GM19099 (cell line): ENCODE results near the gene CDIPT.

Source experiments
- POLR2A ChIP-seq: IDR thresholded peaks from 3 replicates; pipeline ENCODE4 v1.6.1; 2011; ENCODE audit warnings: low read depth; ENCODE audit not compliant: insufficient read length; ENCODE audit errors: extremely low read depth

Gene CDIPT

DNA sequence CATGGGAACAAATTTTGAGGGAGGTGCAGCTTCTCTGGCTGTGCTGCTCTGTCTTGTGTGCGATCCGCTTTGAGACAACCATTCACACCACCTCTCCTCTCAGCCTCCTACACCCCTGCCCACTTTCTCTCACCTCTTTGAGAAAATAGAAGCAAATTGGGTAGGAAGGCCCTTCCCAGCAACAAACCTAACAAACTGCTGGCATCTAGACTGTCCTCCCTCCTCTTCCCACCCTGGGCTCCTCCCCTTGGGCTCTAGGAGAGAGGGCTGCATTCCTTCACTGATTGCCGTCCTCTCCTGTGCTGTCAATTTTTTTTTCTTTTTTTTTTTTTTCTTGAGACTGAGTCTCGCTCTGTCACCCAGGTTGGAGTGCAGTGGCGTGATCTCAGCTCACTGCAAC lies 13.5 kb downstream of the CDIPT start:
- no peak for TF ChIP-seq POLR2A

DNA sequence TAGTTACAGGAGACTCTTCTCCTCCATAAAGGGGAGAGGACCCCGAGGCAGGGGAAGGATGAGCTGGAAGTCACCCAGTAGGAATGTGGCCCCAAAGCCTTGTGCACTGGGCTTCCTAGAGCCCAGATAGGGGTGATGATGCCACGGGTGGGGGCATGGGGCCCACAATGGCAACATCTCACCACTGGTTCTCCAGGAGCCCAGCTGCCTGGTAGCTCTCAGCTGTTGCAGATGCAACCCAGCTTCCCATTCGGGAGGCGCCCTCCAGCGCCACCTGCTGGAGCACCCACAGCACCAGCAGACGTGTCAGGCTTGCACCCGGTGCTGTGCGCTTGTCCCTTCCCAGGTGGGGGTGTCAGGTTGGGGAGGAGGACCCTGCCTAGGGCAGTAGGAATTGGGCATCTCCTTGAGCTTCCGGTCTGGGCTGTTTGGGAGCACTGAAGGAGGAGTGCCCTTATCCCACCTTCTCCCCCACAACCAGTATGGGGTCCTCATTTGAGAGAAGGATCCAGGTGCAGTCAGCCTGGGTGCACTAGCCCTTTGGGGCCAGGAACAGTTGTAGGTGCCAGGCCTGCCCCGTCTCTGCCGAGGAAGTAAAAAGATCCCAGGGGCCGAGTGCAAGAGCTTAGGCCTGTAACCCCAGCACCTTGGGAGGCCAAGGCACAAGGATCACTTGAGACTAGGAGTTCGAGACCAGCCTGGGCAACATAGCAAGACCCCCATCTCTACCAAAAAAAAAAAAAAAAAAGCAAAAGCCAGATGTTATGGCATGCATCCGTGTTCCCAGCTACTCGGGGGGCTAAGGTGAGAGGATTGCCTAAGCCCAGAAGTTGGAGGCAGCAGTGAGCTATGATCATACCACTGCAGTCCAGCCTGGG lies 14.4 kb downstream of the CDIPT start:
- TF ChIP-seq POLR2A, result no peak

DNA sequence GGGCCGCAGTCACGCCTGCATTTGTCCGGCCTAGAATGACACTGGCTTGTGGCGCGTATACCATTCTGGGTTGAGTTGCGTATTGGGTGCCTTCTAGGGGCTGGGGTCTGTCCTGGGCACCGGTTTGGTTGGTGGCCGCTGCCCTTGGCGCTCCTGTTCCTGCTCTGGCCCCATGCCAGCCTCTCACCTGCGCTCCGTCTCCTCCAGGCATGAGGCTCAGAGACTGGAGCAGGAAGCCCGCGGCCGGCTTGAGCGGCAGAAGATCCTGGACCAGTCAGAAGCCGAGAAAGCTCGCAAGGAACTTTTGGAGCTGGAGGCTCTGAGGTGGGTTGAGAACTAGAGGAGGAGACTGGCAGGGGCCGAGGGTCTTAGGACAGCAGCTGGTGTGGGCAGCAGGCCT lies 17.4 kb downstream of the CDIPT start:
- TF ChIP-seq POLR2A, result no peak

DNA sequence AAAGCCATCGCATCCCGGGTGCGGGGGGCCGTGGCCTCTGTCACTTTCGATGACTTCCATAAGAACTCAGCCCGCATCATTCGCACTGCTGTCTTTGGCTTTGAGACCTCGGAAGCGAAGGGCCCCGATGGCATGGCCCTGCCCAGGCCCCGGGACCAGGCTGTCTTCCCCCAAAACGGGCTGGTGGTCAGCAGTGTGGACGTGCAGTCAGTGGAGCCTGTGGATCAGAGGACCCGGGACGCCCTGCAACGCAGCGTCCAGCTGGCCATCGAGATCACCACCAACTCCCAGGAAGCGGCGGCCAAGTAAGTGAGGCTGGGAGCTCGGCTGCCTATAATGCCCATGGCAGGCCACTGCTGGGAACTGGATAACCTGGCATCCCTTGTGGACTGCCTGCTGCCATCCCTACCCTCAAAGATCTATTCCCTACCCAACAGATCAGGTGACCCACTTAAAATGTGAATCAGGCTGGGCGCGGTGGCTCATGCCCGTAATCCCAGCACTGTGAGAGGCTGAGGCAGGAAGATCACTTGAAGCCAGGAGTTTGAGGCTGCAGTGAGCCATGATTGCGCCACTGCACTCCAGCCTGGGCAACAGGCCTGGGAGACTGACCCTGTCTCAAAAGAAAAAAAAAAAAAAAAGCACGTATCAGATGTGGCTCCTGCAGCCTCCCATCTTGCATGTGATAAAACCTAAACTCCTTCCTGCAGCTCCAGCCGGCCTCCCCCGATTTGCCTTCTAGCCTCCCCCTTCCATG lies 18.3 kb downstream of the CDIPT start:
- TF ChIP-seq POLR2A, result no peak

DNA sequence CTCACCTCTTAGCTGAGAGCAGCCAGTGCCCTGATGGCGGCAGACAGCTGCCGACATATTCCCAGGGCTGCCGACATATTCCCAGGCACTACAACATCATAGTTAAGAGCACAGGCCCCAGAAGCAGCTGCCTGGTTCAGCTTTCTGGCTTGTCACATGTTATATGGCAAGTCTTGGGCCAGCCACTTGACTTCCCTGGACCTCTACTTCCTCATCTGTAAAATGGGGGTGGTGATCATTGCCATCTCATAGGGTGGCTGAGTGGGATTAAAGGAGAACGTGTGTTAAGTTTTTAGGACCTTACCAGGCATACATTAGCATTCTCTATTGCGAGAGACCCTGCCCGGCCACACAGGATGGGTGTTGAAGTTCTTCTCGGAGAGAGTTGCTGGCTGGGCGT lies 19.1 kb downstream of the CDIPT start:
- no peak for TF ChIP-seq POLR2A

DNA sequence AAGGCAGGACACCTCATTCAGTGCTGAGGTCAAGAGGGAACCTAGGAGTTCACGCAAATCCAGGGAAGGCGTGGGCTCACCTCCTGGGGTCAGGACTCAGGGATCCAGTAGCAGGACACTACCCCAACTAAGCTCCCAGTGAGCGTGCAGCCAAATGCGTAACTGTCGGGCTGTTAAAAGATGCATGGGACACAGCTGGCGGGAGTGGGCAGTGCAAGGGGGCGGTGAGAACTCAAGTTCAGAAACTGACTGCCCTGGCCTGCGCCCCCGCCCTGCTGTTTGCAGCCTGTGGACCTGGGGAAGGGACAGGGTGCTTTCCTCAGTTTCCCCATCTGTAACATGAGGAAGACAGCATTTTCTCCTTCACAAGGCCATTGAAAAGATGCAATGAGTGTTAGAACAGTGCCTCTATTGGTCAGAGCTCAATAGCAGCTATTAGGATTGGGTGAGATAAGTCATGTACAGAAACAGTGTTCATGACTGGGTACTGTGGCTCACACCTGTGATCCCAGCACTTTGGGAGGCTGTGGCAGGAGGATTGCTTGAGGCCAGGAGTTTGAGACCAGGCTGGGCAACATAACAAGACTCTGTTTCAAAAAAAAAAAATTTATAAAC lies 20.2 kb downstream of the CDIPT start:
- TF ChIP-seq POLR2A, result no peak

DNA sequence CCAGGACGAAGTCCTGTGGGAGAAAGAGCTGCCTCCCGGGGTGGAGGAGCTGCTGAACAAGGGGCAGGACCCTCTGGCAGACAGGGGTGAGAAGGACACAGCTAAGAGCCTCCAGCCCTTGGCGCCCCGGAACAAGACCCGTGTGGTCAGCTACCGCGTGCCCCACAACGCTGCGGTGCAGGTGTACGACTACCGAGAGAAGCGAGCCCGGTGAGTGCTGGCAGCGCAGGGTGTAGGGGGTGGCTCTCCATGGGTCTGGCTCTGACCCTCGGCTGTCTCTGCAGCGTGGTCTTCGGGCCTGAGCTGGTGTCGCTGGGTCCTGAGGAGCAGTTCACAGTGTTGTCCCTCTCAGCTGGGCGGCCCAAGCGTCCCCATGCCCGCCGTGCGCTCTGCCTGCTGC lies 21.4 kb downstream of the CDIPT start:
- no peak for TF ChIP-seq POLR2A

DNA sequence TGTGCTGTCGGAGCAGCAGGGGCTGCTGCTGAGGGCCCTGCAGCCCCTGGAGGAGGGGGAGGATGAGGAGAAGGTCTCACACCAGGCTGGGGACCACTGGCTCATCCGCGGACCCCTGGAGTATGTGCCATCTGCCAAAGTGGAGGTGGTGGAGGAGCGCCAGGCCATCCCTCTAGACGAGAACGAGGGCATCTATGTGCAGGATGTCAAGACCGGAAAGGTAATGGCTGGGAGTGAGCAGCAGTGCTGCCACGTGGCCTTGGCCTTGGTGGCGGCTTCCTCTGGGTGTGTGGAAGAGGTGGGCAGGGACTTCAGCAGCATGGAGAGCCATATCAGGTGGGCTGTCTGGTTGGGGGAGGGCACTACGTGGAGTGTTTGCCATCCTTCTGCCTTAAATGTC lies 22.8 kb downstream of the CDIPT start:
- no peak for TF ChIP-seq POLR2A

DNA sequence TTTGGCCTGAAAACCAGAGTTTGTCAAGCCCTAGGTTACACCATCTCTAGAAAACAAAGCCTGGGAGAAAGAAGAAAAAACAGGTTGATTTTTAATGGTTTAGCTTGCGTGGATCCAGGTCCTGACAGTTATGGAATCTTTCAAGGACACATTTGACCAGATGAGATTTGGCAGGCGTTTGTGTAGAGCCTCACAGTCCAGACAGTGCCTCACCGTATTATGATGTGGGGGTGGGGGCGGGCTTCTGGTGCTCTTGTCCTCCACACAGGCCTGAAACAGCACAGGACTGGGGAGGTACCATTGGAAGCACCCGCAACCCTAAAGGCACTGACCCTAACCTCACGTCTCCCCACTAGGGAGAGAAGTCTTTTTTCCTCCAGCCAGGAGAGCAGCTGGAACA lies 23.2 kb downstream of the CDIPT start:
- no peak for TF ChIP-seq POLR2A

DNA sequence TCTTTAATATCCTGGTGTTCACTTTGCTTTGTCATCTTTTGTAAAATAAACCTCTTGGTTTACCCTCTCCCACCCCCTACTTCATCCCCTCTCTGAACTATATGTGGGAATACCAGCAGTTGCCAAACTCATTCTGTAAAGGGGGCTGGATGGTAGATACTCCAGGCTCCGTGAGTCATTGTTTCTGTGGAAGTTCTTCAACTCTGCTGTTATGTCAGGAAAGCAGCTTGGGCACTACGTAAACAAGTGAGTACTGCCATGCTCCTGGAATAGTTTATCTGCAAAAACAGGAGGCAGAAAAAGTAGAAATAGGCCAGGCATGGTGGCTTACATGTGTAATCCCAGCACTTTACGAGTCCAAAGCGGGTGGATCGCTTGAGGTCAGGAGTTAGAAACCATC lies 25.2 kb downstream of the CDIPT start:
- TF ChIP-seq POLR2A, result no peak

DNA sequence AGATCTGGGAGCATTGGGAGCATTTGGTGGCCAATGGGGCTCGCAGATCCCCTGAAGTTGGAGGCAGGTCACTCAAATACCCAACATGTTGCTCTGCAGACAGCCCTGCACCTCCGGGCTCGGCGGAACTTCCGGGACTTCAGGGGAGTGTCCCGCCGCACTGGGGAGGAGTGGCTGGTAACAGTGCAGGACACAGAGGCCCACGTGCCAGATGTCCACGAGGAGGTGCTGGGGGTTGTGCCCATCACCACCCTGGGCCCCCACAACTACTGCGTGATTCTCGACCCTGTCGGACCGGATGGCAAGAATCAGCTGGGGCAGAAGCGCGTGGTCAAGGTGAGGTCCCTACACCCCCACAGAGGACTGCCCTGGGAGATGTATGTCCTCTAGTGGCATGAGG lies 26.4 kb downstream of the CDIPT start:
- TF ChIP-seq POLR2A, result no peak

DNA sequence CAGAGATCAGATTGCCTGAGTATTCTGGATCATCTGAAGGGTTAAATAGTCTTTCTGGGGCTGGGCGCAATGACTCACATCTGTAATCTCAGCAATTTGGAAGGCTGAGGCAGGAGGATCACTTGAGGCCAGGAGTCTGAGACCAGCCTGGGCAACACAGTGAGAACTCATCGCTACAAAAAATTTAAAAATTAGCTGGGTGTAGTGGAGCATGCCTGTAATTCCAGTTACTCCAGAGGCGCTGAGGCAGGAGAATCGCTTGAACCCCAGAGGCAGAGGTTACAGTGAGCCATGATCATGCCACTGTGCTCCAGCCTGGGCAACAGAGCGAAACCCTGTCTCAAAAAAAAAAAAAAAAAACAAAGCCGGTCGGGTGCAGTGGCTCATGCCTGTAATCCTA lies 27.1 kb downstream of the CDIPT start:
- TF ChIP-seq POLR2A, result no peak

DNA sequence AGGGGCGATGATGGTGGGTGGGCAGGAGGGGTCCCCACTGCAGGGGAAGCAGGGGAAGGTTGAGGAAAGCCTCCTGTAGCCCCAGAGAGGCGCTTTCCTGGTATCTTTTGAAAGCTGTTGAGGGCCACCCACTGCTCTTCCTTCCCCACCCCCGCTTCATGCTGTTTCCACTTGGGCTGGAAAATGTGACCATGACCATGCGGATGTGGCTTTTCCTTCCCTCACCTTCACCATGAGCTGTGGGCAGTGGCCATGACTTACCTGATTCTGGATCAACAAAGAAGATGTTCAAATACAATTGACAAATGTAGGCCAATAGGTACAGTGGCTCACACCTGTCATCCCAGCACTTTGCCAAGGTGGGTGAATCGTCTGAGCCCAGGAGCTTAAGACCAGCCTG lies 28.9 kb downstream of the CDIPT start:
- no peak for TF ChIP-seq POLR2A

DNA sequence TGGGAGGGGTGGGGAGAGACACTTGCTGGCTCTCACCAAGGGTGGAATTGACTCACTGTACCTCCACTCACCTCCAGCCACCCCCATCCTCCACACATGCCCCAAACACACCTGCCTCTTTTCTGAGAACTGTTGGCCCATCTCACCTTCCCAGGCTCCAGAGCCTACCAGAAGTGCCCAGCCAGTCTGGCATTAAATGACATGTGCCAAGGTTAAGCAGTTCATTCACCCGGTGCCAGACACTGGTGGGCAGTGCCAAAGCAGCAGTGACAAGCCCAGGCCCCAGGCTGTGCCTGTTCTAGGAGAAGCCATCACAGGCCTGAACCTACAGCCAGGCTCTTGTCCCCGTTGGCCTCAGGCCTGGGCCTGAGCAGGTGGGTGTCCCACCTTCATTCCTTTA lies 31.5 kb downstream of the CDIPT start:
- TF ChIP-seq POLR2A, result no peak

DNA sequence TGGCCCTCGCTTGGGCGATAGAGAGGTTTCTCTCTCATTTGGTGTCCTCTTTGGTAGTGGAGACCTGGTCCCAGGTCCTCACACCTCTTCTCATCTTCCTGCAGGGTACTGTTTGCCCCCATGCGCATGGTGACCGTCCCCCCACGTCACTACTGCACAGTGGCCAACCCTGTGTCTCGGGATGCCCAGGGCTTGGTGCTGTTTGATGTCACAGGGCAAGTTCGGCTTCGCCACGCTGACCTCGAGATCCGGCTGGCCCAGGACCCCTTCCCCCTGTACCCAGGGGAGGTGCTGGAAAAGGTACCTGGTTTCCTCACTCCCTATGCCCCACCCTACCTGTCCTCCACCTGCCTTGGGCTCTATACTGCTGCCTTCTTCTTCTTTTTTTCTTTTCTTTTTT lies 32.3 kb downstream of the CDIPT start:
- TF ChIP-seq POLR2A, result no peak

DNA sequence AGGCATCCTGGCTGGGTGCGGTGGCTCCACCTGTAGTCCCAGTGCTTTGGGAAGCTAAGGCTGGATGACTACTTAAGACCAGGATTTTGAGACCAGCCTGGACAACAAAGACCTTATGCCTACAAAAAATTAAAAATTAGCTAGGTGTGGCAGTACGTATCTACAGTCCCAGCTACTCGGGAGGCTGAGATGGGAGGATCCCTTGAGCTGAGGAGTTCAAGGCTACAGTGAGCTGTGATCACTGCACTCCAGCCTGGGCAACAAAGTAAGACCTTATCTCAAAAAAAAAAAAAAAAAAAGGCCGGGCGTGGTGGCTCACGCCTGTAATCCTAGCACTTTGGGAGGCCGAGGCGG lies 36.7 kb downstream of the CDIPT start:
- TF ChIP-seq POLR2A, result no peak
